HPDE6-E6E7 (cell line): Measurements from ENCODE around the gene USH1C.

Experiments
- DNase-seq: peaks from one replicate; pipeline ENCODE4 v3.0.0; 2011; ENCODE audit warnings: missing footprints; ENCODE audit errors: extremely low spot score

The USH1C gene

DNA sequence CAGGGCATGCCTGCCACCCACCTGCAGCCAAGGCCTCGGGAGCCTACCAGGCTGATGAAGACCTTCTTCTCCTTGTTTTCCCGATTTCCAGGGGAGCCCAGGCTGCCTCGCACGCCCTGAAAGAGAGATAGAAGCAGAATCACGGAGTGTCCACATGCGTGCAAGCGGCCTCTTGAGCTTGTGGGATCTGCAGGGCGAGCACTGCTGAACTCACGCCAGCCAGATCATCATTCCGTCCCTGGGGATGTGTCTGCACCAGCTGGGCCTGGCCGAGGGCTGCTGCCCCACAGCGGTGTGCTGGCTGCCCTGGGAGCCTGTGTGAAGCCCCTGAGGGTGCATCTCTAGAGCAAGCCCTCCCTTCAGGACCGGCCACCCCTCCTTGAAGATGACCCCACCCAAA is 17.9 kb downstream of the USH1C start:
- DNase-seq, result no peak

DNA sequence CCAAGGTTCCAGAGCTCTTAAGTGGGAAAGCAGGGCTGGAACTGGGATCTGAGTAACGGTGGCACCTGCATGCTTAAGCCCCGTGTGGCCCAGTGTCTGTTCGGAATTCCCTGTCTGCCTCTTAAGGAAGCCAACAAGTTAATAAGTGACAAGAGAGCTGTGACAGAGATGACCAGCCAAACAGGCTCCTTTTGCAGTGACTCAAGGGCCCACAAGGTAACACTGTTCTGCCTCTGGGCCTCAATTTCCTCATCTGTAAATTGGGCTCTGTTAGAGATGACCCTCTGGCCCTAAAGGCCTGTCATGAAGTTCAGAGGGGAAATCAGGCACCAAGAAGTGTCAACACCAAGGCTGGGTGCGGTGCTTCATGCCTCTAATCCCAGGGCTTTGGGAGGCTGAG is 18.6 kb downstream of the USH1C start:
- DNase-seq, result no peak

DNA sequence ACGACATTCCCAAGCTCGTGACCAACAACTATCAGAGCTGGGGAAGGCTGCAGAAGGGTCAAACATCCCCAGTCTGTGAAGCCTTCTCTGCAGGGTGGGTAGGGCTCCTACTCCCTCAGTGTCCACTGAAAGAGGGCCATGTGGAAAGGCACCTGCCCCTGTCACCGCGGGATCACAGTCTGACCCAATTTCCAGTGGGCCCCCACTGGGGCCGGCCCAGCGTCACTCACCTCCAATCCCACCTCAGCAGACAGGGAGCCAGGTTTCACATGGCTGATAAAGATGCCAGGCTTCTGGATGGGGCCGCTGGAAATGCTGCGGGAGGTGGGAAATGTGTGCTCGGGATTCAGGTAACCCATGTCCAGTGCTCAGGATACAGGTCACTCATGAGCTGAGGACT is 20.0 kb downstream of the USH1C start:
- DNase-seq, result no peak

DNA sequence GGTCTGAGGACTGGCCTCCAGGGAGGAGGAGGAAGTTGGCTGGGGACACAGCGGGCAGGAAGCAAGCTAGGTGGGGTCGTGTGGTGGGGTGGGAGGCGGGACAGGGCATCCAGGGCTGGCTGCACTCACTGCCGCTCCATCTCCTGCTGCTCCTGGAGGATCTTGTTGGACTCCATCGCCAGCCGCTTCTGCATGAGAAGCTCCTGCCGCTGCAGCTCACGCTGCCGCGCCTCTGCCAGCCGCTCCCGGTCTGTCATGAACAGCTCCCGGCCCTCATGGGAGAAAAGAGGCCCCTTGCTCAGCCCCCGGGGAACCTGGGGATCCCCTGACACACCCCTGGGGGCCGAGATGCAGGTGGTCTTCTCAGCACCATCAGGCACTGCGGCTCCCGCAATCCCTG is 21.6 kb downstream of the USH1C start:
- DNase-seq, result no peak

DNA sequence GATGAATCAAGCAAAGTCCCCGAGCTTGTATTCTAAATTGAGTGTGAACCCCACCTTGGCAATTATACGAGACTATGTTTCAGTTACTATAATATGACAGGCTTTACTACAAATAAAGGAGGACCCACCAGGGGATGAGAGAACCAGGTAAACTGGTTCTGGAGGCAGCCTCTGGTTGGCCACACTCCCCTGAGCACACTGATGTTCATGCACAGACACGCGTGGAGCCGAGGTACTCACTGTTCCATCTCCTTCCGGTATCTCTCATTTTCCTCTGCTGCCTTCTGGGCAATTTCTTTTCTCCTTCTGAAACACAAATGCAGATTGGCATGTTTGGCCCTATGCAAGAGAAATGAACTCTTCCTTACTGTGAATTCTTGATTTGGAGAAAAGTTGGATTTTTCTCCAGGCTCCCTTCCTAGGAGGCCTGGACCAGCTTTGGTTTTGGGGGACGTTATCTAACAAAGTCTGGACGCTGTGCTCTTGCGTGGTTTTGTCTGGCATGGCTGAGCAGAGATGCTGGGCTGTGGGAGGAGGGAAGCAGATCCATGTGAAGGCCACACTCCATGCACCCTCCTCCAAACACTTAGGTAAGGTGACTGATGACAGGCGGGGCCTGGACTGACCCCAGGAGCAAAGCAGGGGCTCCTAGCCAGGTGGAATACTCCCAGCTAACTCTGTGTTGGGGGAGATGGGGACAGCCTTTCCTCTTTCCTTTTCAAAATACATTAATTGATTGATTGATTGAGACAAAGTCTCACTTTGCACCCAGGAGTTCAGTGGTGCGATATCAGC is 22.9 kb downstream of the USH1C start:
- no peak for DNase-seq

DNA sequence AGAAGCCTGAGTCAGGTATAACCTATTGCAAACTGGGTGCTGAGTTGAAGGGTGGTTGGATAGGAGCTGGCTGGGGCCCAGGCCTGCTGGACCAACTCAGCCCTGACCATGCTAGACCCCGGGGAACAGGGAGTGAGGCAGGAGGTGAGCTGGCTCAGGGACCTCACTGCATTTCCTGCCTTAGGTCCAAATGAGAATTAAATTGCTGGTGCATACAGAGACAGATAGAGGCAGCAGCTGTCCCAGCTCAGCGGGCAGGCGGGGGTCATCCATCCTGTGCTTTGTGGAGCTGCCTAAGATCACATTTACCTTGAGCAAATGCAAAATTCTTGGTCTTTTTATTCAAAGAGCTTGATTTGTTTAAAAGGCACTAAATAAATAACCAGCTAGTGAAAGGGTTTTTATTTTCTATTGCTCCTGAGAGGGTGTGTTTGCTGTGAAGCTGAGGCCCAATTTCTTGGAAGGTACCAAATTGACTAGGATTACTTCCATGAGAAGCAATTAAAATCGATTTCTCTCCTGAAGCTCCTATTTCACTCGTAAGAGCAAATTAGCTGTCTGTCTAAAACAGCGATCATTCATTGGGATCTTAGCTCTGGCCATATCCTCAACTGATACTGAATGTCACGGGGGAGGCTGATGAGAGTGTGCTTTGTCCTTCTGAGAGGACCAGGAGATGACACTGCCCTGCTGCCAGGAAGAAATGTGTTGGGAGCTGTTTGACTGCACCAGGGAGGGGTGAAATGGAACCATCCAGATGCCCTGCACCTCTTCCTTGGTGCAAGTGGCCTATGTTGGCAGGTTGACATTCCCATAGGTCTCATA is 24.9 kb downstream of the USH1C start:
- DNase-seq, result no peak

DNA sequence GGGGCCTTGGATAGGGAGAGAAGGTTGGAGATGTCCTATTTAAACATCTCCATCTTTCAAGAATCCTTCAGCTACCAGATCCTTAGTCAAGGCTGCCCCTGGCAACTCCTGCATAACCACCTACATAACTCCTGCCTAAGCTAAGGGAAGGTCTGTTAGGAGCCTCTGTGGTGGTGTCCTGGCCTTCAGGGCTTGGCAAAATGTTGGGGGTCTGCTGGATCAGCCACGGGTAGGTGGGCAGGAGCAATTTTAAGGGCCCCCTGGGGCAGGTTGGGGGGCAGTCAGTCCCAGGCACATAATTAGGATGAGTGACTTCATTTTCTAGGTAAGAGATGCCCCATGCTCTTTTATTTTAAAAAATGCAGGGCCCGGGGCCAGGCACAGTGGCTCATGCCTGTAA is 25.9 kb downstream of the USH1C start:
- DNase-seq, result no peak

DNA sequence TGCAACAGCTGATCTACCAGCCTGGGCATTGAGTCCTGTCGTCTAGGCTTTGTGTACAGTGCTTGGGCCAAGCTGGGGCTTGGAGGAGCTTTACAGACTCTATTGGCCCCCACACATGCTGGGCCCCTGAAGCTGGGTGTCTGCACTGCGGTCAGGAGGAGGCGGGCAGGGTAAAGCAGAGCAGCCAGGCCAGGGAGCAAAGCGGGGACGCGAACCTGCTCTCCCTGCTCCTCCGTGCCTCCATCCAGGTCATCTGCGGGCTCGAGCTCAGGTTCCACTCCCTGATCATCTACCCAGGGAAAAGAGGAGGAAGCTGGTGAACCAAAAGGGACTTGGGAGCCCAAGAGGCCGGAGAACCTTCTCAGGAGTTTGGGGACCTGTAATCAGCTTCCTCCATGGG is 27.0 kb downstream of the USH1C start:
- no peak for DNase-seq

DNA sequence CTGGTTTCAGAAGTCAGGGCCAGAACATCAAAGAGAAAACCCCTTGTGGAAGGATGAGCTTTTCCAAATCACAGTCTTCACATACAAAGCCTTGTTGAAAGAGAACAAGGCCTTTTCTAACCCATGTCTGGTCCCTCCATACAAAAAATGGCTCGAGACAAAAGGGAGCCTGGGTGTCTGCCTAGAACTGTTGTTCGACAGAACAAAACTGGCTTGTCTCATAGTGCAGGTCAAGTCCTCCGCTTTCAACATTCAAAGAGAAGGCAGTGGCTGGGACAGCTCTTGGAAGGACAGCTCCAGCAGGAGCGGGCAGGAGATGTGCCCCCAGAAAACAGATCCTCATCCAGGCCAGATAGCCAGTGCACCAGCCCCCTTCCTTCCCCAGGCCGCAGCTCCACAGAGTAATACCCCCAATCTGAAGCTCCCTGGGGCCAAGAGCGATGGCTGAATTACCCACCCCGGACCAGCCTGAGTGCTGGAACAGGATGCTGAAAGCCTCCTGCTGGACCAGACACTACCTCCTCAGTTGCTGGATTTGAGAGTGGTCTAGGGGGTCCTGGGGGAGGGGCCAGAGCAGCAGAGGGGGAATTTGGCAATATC is 27.6 kb downstream of the USH1C start:
- no peak for DNase-seq

DNA sequence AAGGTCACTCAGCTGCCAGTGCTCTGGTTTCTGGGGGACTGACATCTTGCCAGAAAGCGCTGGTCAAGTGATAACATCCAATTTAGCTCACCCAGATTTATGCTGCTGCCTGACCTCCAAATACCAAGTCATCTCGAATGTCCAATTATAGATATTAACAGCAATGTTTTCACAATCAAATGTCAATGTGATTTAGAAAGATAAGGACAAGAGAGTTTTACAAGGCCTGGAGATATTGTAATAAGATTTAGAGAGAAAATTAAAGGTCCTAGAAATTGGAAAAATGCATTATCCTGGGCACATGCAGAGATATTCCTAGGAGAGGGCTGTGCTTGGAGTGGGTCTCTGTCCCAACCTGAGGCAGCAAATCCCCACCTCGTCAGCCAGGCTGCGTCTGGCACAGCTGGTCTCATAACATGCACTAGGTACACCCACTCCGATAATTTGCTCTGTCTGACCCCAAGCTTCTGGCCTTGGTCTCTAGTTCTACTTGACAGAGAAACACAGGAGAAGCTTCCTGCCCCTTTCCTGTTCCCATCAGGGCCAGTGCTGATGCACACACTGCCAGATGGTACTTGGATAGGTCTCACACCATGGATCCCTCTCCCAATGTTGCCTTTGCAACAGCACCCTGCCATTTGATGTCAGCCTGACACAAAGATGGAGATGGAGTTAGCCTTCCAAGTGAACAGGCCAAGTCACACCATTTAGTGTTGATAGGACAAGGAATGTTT is 28.6 kb downstream of the USH1C start:
- no peak for DNase-seq

DNA sequence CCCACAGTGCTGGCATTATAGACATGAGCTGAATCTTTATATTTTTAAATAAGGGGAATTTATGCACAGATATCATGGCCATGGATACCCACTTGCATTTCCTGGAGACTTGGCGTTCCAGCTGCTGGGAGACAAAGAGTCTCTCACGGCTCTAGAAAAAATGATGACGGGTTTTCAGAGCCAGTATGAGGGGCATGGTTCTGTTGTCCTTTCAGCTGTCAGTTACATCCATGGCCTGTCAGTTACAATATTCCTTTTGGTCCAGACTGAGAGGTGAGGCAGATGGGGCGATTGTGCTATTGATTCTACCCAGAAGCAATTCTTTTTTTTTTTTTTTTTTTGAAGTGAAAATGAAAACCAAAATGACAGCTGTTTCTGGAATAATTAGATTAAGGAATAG is 29.7 kb downstream of the USH1C start:
- DNase-seq, result no peak

DNA sequence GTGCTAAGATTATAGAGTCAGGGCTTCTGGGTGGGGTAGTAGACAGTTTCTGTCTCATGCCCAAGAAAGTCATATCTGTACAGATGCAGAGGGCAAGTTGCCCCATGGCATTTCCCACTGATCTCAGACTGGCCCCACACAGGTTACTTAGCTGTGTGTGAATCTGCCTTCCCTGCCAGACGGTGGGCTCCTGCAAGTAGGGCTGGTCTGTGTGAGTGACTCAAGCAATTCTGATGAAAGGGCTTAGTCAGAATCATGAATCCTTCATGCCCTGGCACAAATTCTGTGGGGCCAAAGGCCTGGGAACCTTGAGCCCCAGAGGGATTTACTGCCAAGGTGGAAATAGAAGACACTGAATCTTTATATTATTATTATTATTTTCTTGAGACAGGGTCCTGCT is 30.4 kb downstream of the USH1C start:
- DNase-seq, result no peak

DNA sequence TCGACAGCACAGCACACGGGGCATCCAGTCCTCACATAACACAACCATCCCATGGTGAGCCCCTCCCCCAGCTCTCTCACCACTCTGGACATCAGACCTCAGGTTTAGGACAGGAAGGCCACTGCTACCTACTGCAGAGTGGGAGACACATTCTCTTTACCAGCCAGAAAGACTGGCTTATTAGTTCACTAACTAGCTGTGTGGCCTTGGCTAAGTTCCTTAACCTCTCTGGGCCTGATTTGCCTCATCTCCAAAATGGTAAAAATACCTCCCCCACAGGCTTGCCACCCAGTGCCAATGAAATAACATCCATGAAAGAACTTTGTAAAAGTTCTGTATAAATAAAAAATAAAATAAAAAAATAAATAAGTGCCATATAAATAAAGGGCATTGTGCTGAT is 32.1 kb downstream of the USH1C start:
- no peak for DNase-seq

DNA sequence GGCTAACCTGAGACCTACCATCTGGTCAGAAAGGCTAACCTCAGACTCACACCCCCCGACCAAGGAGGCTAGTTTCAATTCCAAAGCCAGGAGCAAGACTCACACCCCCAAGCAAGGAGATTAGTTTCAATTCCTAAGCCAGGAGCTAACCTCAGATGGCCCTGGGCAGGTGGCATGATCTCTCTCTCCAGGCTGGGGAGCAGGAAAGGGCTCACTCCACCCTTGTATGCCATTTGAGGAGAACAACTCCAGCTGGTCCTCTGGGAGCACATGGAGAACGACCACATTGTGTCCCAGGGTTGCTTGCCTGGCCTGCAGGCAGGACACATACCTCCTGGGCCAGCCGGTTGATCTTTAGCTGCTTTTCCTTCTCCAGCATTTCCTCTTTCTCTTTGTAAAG is 32.6 kb downstream of the USH1C start:
- DNase-seq, result no peak

DNA sequence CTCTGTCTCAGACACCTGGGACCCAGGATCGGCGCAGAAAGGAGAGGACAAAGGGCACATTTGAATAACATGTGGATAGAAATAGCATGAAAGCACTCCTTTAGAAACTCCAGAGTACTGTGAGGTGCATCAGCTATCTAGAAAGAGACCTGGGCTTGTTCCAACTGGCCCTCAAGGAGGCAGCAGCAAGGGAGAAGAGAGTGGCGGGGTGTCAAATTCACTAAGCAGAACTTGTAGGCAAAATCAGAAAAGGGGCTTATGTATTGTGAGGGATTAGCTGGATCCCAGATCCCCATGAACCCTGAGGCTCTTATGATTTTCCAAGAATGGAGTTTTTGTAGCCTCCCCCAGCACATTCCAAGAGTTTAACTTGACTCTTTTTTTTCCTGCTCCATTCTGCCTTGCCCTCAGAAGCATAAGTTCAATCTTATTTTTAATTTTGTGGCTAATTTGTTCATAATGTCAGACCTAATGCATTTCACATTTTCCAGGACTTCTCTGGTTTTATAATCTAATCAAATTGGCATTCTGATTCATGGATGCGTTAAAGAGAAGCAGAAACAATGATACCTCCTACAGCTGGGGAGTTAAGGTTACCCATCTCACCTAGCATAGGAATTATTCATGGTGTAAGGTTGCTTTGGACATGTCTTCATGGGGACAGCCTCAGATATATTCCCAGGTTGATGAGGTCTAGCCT is 33.6 kb downstream of the USH1C start:
- no peak for DNase-seq

DNA sequence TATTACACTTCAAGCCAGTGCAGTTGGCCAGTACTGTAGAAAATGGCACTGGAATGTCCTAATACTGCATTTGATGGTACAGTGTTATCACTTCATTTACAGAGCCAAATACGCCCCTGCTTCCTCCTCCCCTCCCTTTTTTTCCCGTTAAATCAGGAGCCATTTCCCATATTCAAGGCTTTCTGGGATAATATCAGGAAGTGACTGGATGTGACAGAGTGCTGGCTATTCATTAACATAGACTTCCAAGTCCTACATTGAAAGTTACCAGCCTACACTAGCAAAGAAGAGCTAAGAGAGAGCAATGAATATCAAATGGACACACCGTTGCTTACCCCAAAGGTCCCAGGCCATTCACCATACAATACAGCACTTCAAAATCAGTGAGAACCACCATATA is 35.4 kb downstream of the USH1C start:
- DNase-seq, result no peak

DNA sequence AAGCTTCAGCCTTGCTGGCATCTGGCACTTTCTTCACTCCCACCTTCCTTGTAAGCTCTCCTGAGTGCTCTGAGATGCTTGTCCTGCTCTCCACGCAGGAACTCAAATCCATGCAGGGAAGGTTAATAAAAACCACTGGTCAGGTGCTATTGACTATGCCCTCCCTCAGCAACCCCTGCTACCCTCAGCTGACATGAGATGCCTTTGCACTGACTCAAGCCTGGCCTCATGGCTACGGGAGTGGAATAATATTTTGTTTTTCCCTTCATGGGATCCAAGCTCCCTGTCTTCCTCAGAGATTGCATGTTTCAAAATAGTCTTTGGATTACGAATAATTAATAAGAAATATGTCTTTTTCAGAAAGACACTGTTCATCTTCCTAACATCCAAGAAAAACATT is 35.9 kb downstream of the USH1C start:
- no peak for DNase-seq

DNA sequence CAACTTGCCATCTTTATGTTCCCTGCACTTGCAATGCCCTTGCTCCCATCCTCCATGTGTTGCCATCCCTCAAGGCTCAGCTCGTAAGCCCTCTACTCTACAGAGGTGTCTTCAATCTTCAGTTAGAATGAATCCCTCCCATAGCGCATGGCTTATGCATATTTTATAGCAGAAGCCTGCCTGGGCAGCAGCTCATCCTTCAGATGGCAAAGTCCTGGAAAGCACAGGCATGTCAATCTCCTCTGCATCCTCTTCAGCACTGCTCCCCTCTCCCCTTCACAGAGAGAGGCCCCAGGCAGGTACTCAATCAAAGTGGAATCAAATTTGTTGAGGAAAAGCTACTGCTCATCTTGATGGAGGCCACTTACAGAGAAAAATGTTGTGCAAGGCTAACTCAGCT is 36.4 kb downstream of the USH1C start:
- DNase-seq, result no peak

DNA sequence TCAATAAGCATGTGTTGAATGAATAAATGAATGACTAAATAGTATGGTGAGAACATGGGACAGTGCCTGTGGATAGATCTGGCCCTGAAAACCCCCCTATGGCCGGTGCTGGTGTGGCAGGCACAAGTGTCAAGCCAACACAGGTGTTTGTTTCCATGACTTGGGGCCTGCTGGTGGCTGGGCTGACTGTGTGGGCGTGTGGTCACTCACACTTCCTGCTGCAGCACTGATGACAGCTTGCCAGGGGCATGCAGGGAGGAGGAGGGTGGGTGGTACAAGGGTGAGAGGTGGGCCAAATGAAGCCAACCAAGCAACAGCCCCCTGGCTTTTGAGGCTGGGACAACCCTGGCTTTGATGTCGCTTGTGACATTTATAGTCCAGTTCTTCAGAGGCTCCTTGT is 37.3 kb downstream of the USH1C start:
- no peak for DNase-seq

DNA sequence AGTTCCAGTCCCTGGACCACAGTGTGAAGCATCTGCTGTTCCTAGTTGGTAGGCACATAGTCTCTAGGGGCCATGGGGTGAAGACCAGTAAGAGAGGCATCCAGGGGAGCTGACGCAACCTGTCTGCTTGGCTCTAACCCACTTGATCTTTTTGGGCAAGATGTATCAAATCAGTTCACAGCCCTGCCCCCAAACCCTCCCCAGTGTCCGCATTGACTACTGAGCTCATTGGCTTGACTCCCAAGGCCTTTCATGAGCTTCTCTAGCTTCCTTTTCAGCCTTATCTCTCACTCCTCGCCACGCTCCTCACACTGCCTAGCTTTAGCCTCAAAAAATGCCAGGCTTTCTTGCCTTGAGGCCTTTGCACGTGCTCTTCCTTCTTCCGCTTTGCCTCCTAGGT is 37.9 kb downstream of the USH1C start:
- DNase-seq, result no peak

DNA sequence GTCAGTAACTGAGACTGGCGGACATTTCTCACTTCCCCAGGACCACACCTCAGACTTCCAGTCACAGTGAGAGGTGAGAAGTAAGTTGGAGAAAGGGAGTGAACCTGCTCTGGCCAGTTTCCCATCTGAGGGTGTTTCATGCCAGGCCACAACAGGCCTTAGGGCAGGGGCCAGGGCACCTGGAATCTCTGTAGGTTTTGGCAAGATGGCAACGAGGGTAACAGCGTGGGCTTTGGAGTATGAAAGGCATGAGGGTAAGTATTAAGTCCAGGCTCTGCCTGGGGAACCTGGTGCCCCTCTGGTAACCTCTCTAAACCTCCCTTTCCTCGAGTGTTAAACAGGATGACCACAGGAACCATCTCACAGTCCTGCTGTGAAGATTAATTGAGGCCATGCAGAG is 39.1 kb downstream of the USH1C start:
- DNase-seq, result no peak
